VCaP (cell line): ENCODE measurements around the gene HSF2BP.
A peak's percentile ranks its signal among the peaks of the same experiment; 100 is the strongest.

ENCODE experiments used
- H3K27ac ChIP-seq: fragments of 450-650 bp; 2 replicates; pipeline ENCODE4 v1.5.1; 2017
- TF ChIP-seq, protein P1 (sequence below): fragments of 450-650 bp; conservative IDR thresholded peaks from 2 replicates; pipeline ENCODE4 v1.5.1; 2017; ENCODE audit warnings: mild to moderate bottlenecking, moderate library complexity

The HSF2BP gene

DNA sequence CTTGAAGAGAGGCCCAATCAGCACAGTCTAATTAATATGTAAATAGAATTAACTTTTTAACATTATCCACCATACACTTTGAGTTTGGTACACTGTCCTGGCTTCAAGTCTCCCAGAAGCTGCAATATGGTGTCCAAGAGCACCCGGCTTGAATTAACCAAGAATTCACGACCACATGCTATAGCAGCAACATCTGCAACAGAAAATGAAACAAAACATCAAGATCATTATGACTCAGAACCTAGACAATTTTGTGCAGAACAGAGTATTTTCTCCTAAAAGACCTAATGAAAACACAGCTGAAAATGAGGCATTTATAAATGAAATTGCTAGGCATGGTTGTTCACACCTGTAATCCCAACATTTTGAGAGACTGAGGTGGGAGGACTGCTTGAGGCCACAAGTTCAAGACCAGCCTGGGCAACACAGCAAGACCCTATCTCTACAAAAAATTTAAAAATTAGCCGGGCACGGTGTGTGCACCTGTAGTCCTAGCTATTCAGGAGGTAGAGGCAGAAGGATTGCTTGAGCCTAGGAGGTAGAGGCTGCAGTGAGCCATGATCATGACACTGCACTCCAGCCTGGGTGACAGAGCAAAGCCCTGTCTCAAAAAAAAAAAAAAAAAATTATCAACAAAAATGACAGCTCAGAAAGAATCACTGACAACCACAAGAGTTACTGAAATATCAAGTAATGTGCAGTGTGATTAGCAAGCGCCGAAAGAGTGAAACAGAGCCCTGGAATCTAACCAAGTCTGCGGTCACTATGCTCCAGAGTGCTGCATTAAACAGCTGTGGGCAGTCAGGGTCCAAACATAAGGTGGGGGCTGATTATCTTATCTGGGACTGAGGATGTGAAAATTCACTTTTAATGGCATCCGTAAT, 45.3 kb downstream of the HSF2BP start:
- TF ChIP-seq, protein P1, sequence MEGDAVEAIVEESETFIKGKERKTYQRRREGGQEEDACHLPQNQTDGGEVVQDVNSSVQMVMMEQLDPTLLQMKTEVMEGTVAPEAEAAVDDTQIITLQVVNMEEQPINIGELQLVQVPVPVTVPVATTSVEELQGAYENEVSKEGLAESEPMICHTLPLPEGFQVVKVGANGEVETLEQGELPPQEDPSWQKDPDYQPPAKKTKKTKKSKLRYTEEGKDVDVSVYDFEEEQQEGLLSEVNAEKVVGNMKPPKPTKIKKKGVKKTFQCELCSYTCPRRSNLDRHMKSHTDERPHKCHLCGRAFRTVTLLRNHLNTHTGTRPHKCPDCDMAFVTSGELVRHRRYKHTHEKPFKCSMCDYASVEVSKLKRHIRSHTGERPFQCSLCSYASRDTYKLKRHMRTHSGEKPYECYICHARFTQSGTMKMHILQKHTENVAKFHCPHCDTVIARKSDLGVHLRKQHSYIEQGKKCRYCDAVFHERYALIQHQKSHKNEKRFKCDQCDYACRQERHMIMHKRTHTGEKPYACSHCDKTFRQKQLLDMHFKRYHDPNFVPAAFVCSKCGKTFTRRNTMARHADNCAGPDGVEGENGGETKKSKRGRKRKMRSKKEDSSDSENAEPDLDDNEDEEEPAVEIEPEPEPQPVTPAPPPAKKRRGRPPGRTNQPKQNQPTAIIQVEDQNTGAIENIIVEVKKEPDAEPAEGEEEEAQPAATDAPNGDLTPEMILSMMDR = no peak
- no peak overlapping the region for H3K27ac ChIP-seq

DNA sequence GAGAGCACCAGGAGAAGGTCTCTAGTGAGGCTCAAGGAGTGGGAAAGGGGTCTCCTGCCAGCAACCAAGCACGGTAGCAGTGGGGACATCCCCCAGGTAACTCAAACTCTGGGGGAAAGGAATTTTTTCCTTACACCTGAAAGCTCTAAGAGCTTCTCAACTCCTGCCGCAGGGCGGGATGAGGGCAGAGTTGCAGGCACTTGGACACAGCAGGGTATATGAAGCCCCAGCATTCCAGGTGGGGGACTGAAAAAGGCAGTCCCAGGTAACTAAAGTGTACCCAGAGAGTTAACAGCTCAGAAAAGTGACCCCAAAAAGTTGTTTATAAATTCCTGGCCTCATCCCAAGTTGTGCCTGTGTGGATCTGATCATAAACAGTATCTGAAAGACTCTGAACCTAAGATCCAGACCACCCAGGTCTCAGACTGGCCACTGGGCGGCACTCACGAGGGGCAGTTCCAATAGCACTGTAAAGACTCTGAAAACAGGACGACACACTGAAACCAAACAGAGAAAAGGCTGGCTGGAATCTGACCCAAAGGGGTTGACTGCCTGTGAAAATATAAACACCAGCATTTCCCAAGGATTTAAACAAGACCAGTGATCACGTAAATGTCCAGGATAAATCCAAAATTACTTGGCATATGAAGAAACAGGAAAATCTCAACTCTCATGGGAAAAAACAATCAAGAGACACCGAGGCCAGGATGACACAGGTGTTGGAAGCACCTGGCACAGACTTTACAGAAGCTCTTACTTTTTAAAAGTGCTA, 47.5 kb downstream of the HSF2BP start:
- no peak overlapping the region; the same call in 1 of the 2 replicates for H3K27ac ChIP-seq
- TF ChIP-seq, protein P1 = peak; percentile 90

DNA sequence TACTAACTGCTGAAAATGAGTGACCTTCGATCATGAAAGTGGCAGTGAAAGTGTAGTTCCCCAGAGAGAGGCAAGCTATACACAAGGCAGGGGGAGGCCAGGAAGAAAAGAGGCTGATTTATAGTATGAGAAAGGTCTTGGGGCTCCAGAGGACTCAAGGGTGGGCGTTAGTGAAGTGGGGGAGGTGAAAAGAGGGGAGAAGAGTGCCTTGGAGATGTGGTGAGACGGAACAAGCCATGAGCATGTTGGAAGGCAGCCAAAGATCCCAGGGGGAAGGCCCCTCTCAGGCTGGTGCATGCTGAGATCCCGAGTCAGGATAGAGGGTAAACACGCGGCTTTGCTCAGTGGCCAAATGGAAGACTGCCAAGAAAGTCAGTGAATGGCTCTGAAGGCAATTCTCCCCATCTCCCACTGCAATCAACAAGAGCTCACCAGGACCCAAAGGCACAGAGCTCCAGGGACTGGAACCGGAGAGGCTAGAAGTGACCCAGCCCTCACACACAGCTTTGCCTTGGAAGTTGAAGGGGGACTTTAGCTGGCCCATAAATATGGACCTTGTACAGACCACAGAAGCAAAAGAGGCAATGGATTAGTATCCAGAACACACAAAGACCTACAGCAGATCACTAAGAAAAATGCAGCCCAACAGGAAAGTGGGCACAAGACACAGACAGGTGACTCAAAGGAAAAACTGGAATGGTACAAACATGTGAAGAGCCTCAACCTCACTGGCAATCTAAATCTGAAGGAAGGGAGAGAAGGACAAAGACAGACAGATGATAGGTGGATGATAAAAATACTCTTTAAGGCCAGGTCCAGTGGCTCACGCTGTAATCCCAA, 49.6 kb downstream of the HSF2BP start:
- H3K27ac ChIP-seq = peak overlapping the region; percentile 76

DNA sequence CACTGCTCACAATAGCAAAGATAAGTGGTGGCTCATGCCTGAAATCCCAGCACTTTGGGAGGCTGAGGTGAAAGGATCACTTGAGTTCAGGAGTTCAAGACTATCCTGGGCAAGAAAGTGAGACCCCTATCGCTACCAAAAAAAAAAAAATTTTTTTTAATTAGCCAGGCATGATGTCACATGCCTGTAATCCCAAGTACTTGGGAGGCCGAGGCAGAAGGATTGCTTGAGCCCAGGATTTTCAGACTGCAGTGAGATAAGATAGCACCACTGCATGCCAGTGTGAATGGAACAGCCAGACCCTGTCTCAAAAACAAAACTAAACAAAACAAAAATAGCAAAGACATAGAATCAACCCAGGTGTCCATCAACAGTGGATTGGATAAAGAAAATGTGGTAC, 50.6 kb downstream of the HSF2BP start:
- TF ChIP-seq, protein P1 = no peak
- peak overlapping the region; percentile 76; the same call in 1 of the 2 replicates for H3K27ac ChIP-seq

More for the DNA sequence above, 49.6 kb downstream of the HSF2BP start:
- TF ChIP-seq, protein P1 = no peak

DNA sequence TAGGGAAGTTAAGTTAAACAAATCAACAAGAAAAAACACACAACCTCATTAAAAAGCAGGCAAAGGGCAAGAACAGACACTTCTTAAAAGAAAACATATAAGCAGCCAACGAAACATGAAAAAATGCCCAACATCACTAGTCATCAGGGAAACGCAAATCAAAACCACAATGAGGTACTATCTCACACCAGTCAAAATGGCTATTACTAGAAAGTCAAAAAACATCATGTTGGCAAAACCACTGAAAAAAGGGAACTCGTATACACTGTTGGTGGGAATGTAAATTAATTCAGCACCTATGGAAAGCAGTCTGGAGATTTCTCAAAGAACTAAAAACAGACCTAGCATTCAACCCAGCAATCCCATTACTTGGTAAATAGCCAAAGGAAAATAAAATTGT, 51.1 kb downstream of the HSF2BP start:
- H3K27ac ChIP-seq = no peak overlapping the region
- TF ChIP-seq, protein P1 = no peak

DNA sequence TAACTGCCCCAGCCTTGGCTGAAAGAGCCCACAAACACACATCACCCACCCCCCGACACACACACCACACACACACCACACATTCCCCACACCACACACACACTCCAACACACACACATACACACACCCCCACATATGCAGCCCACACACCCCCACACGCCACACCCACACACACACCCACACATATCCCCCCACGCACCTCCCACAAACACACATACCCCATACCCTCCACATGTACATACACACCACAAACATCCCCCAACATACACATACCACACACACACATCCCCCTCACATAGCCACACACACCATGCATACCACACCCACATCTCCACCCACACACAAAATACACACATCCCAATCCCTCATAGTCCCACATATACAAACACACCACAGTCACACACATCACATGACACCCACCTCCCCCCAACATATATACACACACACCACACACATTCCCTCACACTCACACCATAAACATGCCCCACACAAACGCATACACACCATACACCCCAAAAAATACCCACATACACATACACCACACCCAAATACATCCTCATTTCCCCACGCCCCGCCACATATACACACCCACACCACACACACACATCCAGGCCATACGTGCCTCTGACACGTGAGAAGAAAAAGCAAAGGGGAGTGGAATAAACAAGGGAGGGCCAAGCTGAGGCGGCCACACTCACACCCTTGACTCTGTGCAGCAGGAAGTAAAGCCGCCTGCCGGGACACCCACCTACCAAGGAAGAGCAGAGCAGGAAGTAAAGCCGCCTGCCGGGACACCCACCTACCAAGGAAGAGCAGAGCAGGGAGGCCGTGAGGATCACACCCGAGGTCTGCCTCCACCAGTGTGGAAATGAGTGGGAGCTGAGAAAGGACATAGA, 53.7 kb downstream of the HSF2BP start:
- no peak overlapping the region for H3K27ac ChIP-seq
- TF ChIP-seq, protein P1 = no peak
